ENCODE data around the gene CTNNBL1.
"Not testable (repeated sequence)": the region's sequence is repeated elsewhere in the genome, so short reads cannot be mapped to it uniquely, and the experiment has no call there.

CTNNBL1 gene

GRCh38 chr20:37852666-37853065 is 158.8 kb downstream of the CTNNBL1 start:
- DNase-seq (ENCODE audit: low spot score): no peak

DNA sequence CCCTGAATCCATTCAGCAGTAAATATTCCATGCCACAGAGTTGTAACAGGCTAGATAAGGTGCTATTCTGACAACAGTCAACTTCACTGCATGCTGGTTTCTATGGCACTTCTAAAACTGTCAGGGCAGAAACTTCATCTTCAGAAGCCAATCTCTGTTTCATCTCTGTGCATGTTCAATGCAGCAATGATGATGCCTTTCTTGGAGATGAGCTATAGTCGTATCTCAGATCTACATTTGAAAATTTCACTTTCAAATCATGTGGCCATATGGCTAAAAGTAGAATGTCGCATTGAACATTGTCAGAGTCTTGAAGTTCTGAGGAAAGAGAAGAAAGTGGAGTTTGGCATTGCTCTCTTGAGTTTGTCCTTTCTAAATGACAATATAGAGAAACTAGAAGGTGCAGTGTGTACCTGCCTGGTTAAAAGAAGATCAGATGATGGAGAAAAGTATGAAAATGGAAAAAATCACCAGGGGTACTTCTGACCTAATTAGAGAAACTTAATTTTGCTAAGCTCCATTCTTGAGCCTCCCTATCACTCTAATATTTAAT is 160.1 kb downstream of the CTNNBL1 start:
- DNase-seq (ENCODE audit: low spot score): no peak

GRCh38 chr20:37856034-37856433 is 162.2 kb downstream of the CTNNBL1 start:
- DNase-seq (ENCODE audit: low spot score): not testable (repeated sequence)

DNA sequence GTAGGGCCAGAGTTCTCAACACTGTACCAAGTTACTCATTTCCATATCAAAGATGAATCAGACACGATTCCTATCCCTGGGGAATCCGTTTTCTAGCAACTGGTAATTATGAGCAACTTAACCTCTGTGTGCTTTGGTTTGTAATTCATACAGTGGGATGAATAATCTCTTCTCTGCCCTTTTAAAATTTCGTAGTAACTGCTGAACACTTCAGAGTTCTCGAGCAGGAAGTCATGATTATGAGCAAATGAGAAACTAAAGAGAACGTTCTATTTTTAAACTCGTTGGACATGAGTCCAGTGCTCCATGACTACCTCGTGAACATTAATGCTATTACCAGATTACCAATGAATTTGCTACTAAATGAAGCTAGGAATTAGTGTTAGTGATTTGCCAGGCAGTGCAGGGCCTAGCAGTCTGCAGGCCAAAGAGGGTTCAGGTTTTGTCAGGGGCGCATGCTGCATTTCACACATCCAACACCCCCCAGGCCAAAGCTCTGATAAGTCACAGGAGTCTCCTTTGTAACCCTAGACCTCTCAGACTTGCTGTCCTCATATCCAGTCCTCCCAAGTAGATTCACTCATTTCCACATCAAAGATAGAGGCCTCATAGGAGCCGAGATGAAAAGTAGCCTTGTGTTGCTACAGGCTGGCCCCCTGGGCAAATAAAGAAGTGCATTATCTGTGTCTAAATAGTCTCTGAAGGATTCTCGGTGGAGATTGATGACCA is 163.3 kb downstream of the CTNNBL1 start:
- no peak for DNase-seq (ENCODE audit: low spot score)

GRCh38 chr20:37859406-37860171 is 165.8 kb downstream of the CTNNBL1 start:
- no peak for DNase-seq (ENCODE audit: low spot score)

DNA sequence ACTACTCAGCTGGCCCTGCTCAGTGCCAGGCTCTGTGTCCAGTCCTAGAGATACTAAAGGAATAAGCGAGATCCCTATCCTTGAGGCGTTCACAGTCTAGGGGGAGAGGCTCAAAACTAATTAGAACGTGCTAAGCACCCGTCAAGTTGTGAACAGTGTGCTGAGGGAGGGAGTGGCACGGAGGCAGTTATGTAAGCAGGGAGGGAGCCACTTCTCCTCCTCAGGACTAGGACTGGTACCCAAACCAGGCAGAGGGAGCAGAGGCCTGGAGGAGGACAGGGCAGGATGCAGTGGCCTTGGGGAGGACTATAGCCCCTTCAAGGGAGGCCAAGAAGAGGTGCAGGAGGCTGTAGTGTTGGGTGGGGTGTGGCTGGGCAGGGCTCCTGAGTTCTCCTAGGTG is 169.5 kb downstream of the CTNNBL1 start:
- no peak for DNase-seq (ENCODE audit: low spot score)

GRCh38 chr20:37864298-37864697 is 170.5 kb downstream of the CTNNBL1 start:
- DNase-seq (ENCODE audit: low spot score): no peak

GRCh38 chr20:37866051-37866450 is 172.2 kb downstream of the CTNNBL1 start:
- no peak for DNase-seq (ENCODE audit: low spot score)

- DNase-seq (ENCODE audit: low spot score): no peak
Measured at GRCh38 chr20:37867289-37868195, 173.7 kb downstream of the CTNNBL1 start.

- DNase-seq (ENCODE audit: low spot score): no peak
Measured at GRCh38 chr20:37868851-37869333, 175.1 kb downstream of the CTNNBL1 start.

GRCh38 chr20:37869334-37869861 is 175.6 kb downstream of the CTNNBL1 start:
- no peak for DNase-seq (ENCODE audit: low spot score)

- no peak for DNase-seq (ENCODE audit: low spot score)
Measured at GRCh38 chr20:37870294-37870693, 176.5 kb downstream of the CTNNBL1 start.

GRCh38 chr20:37871751-37872150 is 177.9 kb downstream of the CTNNBL1 start:
- DNase-seq (ENCODE audit: low spot score): no peak

GRCh38 chr20:37872161-37872560 is 178.3 kb downstream of the CTNNBL1 start:
- DNase-seq (ENCODE audit: low spot score): no peak

- peak; percentile 58 for DNase-seq (ENCODE audit: low spot score)
Measured at GRCh38 chr20:37873884-37874283, 180.1 kb downstream of the CTNNBL1 start.

- DNase-seq (ENCODE audit: low spot score): no peak
Measured at GRCh38 chr20:37875460-37876175, 181.8 kb downstream of the CTNNBL1 start.

DNA sequence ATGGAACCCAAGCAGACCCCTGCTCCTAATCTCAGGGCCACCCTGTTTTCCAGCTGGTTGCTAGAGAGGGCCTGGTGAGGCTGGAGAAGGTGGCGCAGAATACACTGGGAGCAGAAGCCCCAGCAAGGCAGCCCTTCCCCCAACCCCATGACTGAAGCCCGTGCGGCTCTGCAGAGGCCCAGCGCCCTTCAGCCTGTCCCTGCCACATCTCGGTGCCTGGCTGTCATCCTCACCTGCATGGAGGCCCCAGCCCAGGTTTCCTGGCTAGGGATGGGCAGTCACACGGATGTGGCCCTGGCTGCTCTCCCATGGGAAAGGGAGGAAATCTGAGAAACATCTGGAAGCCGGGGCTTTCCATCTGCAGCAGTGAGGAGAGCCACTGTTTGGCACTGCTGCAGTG is 183.0 kb downstream of the CTNNBL1 start:
- no peak for DNase-seq (ENCODE audit: low spot score)

- no peak for DNase-seq (ENCODE audit: low spot score)
Measured at GRCh38 chr20:37877832-37878772, 184.3 kb downstream of the CTNNBL1 start.

DNA sequence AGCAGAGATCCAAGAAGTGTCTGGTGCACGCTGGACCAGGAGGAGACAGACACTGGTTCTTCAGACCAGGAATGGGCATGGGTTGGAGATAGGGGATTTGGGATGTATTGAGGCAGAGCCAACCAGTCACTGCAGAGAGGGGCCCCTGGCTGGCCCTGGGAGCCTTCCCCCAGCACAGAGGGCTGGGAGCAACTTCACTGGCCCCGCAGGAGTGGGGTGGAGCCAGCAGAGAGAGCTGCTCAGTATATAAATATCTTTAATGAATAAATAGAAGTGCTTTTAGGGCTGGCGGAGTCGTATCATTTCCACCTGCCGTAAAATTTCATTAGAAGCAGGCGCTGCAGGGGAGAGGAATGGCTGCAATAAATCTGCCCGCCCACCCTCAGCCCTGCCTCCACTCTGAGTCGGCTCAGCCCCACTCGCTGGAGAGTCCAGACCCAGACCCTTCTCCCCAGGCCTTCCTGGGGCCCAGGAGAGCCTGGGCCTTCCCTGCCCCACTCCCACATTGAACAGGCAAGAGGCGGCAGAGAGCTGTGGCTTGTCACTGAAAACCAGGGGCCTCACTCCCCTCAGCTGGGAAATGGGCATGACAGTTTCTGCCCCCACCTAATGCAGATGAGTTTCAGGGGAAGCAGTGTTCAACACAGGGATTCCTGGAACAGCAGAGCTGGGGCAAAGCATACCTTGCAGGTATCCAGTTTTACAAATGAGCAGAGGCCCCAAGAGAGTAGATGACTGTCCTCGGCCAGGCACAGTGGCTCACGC is 185.2 kb downstream of the CTNNBL1 start:
- no peak for DNase-seq (ENCODE audit: low spot score)

All from globus pallidus (tissue), 1 donor.